ENCODE results near the gene C1orf50.

GRCh38 chr1:42816585-42817439 lies 49.8 kb downstream of the C1orf50 start, which contains the start of the genes ERMAP and SVBP:
- no peak for TF ChIP-seq LEF1 (IDR thresholded peaks at IDR 0.05; ENCODE audit: borderline replicate concordance)
- TF ChIP-seq FOXM1 (IDR thresholded peaks at IDR 0.05; ENCODE audit: borderline replicate concordance): no peak
- no peak for TF ChIP-seq TARDBP (IDR thresholded peaks at IDR 0.05)
- TF ChIP-seq FOXA1 (IDR thresholded peaks at IDR 0.05): no peak
- TF ChIP-seq ELF4 (IDR thresholded peaks at IDR 0.05): no peak
- TF ChIP-seq HDGF (IDR thresholded peaks at IDR 0.05; ENCODE audit: borderline replicate concordance): no peak
- no peak for TF ChIP-seq ZNF384 (IDR thresholded peaks at IDR 0.05)
- no peak for TF ChIP-seq SUZ12 (IDR thresholded peaks at IDR 0.05)

All from HEK293T (cell line).